ENCODE results near the gene HMGN1.
"Not testable (repeated sequence)": the region's sequence is repeated elsewhere in the genome, so short reads cannot be mapped to it uniquely, and the experiment has no call there.

DNA sequence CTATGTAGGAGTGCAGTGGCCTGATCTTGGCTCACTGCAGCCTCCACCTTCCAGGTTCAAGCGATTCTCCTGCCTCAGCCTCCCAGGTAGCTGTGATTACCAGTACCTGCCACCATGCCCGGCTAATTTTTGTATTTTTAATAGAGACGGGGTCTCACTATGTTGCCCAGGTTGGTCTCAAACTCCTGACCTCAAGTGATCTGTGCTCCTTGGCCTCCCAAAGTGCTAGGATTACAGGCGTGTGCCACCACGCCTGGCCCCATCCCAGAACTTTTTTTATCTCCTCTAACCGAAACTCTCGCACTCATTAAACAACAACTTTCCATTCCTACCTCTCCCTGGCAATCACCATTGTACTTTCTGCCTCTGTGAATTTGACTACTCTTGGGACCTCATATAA is 33.2 kb upstream of the HMGN1 start:
- TF ChIP-seq, protein P1, sequence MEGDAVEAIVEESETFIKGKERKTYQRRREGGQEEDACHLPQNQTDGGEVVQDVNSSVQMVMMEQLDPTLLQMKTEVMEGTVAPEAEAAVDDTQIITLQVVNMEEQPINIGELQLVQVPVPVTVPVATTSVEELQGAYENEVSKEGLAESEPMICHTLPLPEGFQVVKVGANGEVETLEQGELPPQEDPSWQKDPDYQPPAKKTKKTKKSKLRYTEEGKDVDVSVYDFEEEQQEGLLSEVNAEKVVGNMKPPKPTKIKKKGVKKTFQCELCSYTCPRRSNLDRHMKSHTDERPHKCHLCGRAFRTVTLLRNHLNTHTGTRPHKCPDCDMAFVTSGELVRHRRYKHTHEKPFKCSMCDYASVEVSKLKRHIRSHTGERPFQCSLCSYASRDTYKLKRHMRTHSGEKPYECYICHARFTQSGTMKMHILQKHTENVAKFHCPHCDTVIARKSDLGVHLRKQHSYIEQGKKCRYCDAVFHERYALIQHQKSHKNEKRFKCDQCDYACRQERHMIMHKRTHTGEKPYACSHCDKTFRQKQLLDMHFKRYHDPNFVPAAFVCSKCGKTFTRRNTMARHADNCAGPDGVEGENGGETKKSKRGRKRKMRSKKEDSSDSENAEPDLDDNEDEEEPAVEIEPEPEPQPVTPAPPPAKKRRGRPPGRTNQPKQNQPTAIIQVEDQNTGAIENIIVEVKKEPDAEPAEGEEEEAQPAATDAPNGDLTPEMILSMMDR (IDR thresholded peaks at IDR 0.05) = not testable (repeated sequence)
- not testable (repeated sequence) for TF ChIP-seq POLR2A (IDR thresholded peaks at IDR 0.05)
